IPS-15b (cell line): ENCODE data around the gene TNNI3K.

ENCODE experiments used
- H3K27me3 ChIP-seq: one replicate; pipeline ENCODE4 v1.6.1; 2013; ENCODE audit warnings: low read length; ENCODE audit not compliant: control insufficient read depth, insufficient read depth
- H3K36me3 ChIP-seq: one replicate; pipeline ENCODE4 v1.6.1; 2013; ENCODE audit warnings: low read length; ENCODE audit not compliant: control insufficient read depth, insufficient read depth
- H3K4me1 ChIP-seq: one replicate; pipeline ENCODE4 v1.6.1; 2013; ENCODE audit warnings: mild to moderate bottlenecking, low read length; ENCODE audit not compliant: control insufficient read depth, insufficient read depth
- H3K4me3 ChIP-seq: one replicate; pipeline ENCODE4 v1.5.1; 2013; ENCODE audit warnings: low read depth, low read length
- H3K9ac ChIP-seq: one replicate; pipeline ENCODE4 v1.6.1; 2013; ENCODE audit warnings: low read depth, mild to moderate bottlenecking, low read length
- H3K9me3 ChIP-seq: one replicate; pipeline ENCODE4 v1.6.1; 2013; ENCODE audit warnings: mild to moderate bottlenecking, low read length; ENCODE audit not compliant: control insufficient read depth, insufficient read depth

The TNNI3K gene

GRCh38 chr1:74323937-74324473 lies 88.8 kb downstream of the TNNI3K start:
- H3K9me3 ChIP-seq = no peaks in the 10 kb centered on the region
- H3K36me3 ChIP-seq = no peaks in the 10 kb centered on the region
- no peaks in the 10 kb centered on the region for H3K27me3 ChIP-seq
- no peak overlapping the region for H3K4me3 ChIP-seq
- H3K9ac ChIP-seq = no peak overlapping the region
- no peaks in the 10 kb centered on the region for H3K4me1 ChIP-seq

- Histone ChIP-seq H3K9me3 (no peaks in the 10 kb centered on the region), H3K27me3 (no peaks in the 10 kb centered on the region), H3K36me3 (no peaks in the 10 kb centered on the region), H3K9ac (no peak overlapping the region), H3K4me1 (no peaks in the 10 kb centered on the region), H3K4me3 (no peak overlapping the region)
Observed at GRCh38 chr1:74324684-74325448, 89.7 kb downstream of the TNNI3K start.

- Histone ChIP-seq H3K9me3 (no peaks in the 10 kb centered on the region), H3K27me3 (no peaks in the 10 kb centered on the region), H3K36me3 (no peaks in the 10 kb centered on the region), H3K4me1 (no peaks in the 10 kb centered on the region), H3K4me3 (no peak overlapping the region), H3K9ac (no peak overlapping the region)
Observed at GRCh38 chr1:74328851-74329250, 93.7 kb downstream of the TNNI3K start.

- no peaks in the 10 kb centered on the region for H3K9me3 ChIP-seq
- H3K4me3 ChIP-seq = no peak overlapping the region
- no peaks in the 10 kb centered on the region for H3K36me3 ChIP-seq
- H3K4me1 ChIP-seq = no peaks in the 10 kb centered on the region
- no peak overlapping the region for H3K9ac ChIP-seq
- no peaks in the 10 kb centered on the region for H3K27me3 ChIP-seq
Observed at GRCh38 chr1:74333244-74333643, 98.1 kb downstream of the TNNI3K start.

- no peaks in the 10 kb centered on the region for H3K36me3 ChIP-seq
- H3K4me1 ChIP-seq = no peaks in the 10 kb centered on the region
- H3K4me3 ChIP-seq = no peak overlapping the region
- H3K9me3 ChIP-seq = no peaks in the 10 kb centered on the region
- H3K27me3 ChIP-seq = no peaks in the 10 kb centered on the region
- H3K9ac ChIP-seq = no peak overlapping the region
Observed at GRCh38 chr1:74334147-74334546, 99.0 kb downstream of the TNNI3K start.

- H3K4me1 ChIP-seq = no peaks in the 10 kb centered on the region
- H3K9ac ChIP-seq = no peak overlapping the region
- H3K4me3 ChIP-seq = no peak overlapping the region
- H3K36me3 ChIP-seq = no peaks in the 10 kb centered on the region
- H3K9me3 ChIP-seq = no peaks in the 10 kb centered on the region
- H3K27me3 ChIP-seq = no peaks in the 10 kb centered on the region
Observed at GRCh38 chr1:74340656-74341055, 105.5 kb downstream of the TNNI3K start.

- no peaks in the 10 kb centered on the region for H3K27me3 ChIP-seq
- H3K4me3 ChIP-seq = no peak overlapping the region
- no peaks in the 10 kb centered on the region for H3K4me1 ChIP-seq
- no peaks in the 10 kb centered on the region for H3K36me3 ChIP-seq
- no peaks in the 10 kb centered on the region for H3K9me3 ChIP-seq
- H3K9ac ChIP-seq = no peak overlapping the region
Observed at GRCh38 chr1:74341702-74342339, 106.6 kb downstream of the TNNI3K start.

GRCh38 chr1:74343216-74343615 lies 108.0 kb downstream of the TNNI3K start:
- Histone ChIP-seq H3K9ac (no peak overlapping the region), H3K4me3 (no peak overlapping the region), H3K9me3 (no peaks in the 10 kb centered on the region), H3K36me3 (no peaks in the 10 kb centered on the region), H3K4me1 (no peaks in the 10 kb centered on the region), H3K27me3 (no peaks in the 10 kb centered on the region)

- no peak overlapping the region for H3K9ac ChIP-seq
- H3K36me3 ChIP-seq = no peaks in the 10 kb centered on the region
- no peaks in the 10 kb centered on the region for H3K9me3 ChIP-seq
- H3K27me3 ChIP-seq = no peaks in the 10 kb centered on the region
- H3K4me1 ChIP-seq = no peaks in the 10 kb centered on the region
- no peak overlapping the region for H3K4me3 ChIP-seq
Observed at GRCh38 chr1:74344387-74344786, 109.2 kb downstream of the TNNI3K start.

GRCh38 chr1:74356493-74356892 lies 121.3 kb downstream of the TNNI3K start:
- Histone ChIP-seq H3K4me1 (no peaks in the 10 kb centered on the region), H3K4me3 (no peak overlapping the region), H3K36me3 (no peaks in the 10 kb centered on the region), H3K27me3 (no peaks in the 10 kb centered on the region), H3K9ac (no peak overlapping the region), H3K9me3 (no peaks in the 10 kb centered on the region)

GRCh38 chr1:74357150-74357549 lies 122.0 kb downstream of the TNNI3K start:
- H3K27me3 ChIP-seq = no peaks in the 10 kb centered on the region
- no peaks in the 10 kb centered on the region for H3K9me3 ChIP-seq
- H3K4me1 ChIP-seq = no peaks in the 10 kb centered on the region
- H3K36me3 ChIP-seq = no peaks in the 10 kb centered on the region
- H3K4me3 ChIP-seq = no peak overlapping the region
- no peak overlapping the region for H3K9ac ChIP-seq

- H3K36me3 ChIP-seq = no peaks in the 10 kb centered on the region
- H3K9me3 ChIP-seq = no peaks in the 10 kb centered on the region
- no peak overlapping the region for H3K9ac ChIP-seq
- no peaks in the 10 kb centered on the region for H3K4me1 ChIP-seq
- no peak overlapping the region for H3K4me3 ChIP-seq
- no peaks in the 10 kb centered on the region for H3K27me3 ChIP-seq
Observed at GRCh38 chr1:74357756-74358155, 122.6 kb downstream of the TNNI3K start.
